Keratinocyte (primary cell): Measurements from ENCODE around the gene CUL4A. TPM values are rescaled to one million over a fixed set of nuclear protein-coding genes. Genes with fewer than 3 reads are reported as not detected.
"Not testable (repeated sequence)": the region's sequence is repeated elsewhere in the genome, so short reads cannot be mapped to it uniquely, and the experiment has no call there.

Source experiments
- DNase-seq: peaks from one replicate; pipeline ENCODE4 v3.0.0-alpha.2; 2011; ENCODE audit warnings: low read depth, missing footprints, low spot score
- FAIRE-seq: peaks from 2 replicates; lab custom pipeline; 2011; peaks lifted over from hg19 to GRCh38; lab: Jason Lieb, UNC
- H2AFZ ChIP-seq: 2 replicates; pipeline ENCODE4 v1.6.0; 2012; ENCODE audit warnings: low read length, control low read depth, inconsistent platforms; ENCODE audit not compliant: control insufficient read depth
- H3K27ac ChIP-seq: 2 replicates; pipeline ENCODE4 v1.5.1; 2011; ENCODE audit warnings: low read length; ENCODE audit not compliant: control insufficient read depth, insufficient read depth
- H3K27me3 ChIP-seq: 3 replicates; pipeline ENCODE4 v1.6.0; 2011; ENCODE audit warnings: low read length; ENCODE audit not compliant: control insufficient read depth, insufficient read depth; ENCODE audit errors: extremely low read depth
- H3K36me3 ChIP-seq, 2 experiments: 2 replicates in 1 of 2; 3 replicates in 1 of 2; pipeline ENCODE4 v1.5.1; 2011; ENCODE audit warnings: low read length in 2 of 2, mild to moderate bottlenecking in 1 of 2; ENCODE audit not compliant: control insufficient read depth in 2 of 2, insufficient read depth in 2 of 2; ENCODE audit errors: extremely low read depth in 1 of 2
- H3K4me1 ChIP-seq: 3 replicates; pipeline ENCODE4 v1.5.1; 2011; ENCODE audit warnings: low read length; ENCODE audit not compliant: control insufficient read depth, insufficient read depth; ENCODE audit errors: extremely low read depth
- H3K4me2 ChIP-seq: 3 replicates; pipeline ENCODE4 v1.6.0; 2011; ENCODE audit warnings: low read depth, low read length; ENCODE audit not compliant: control insufficient read depth, insufficient read depth; ENCODE audit errors: extremely low read depth
- H3K4me3 ChIP-seq, 3 experiments: fragments of 200-600 bp in 1 of 3; sonication (generic) in 1 of 3; 2 replicates in 2 of 3; 3 replicates in 1 of 3; pipeline ENCODE4 v1.5.1; 2011 to 2016; ENCODE audit warnings: low read length in 3 of 3, mild to moderate bottlenecking in 3 of 3, control low read depth in 2 of 3, inconsistent platforms in 1 of 3, low read depth in 1 of 3, mixed read lengths in 1 of 3, mixed run types in 1 of 3, moderate library complexity in 1 of 3; ENCODE audit not compliant: control insufficient read depth in 2 of 3, insufficient read depth in 2 of 3; ENCODE audit errors: extremely low read depth in 1 of 3
- H3K79me2 ChIP-seq: 2 replicates; pipeline ENCODE4 v1.6.0; 2012; ENCODE audit warnings: low read length; ENCODE audit not compliant: control insufficient read depth, insufficient read depth
- H3K9ac ChIP-seq: 3 replicates; pipeline ENCODE4 v1.6.0; 2011; ENCODE audit warnings: low read length; ENCODE audit not compliant: control insufficient read depth, insufficient read depth; ENCODE audit errors: extremely low read depth
- H3K9me1 ChIP-seq: 3 replicates; pipeline ENCODE4 v1.6.0; 2011; ENCODE audit warnings: low read length; ENCODE audit not compliant: control insufficient read depth, insufficient read depth; ENCODE audit errors: extremely low read depth
- H3K9me3 ChIP-seq: 2 replicates; pipeline ENCODE4 v1.5.1; 2012; ENCODE audit warnings: low read depth, low read length; ENCODE audit not compliant: control insufficient read depth
- H4K20me1 ChIP-seq: 3 replicates; pipeline ENCODE4 v1.6.0; 2011; ENCODE audit warnings: low read length; ENCODE audit not compliant: control insufficient read depth, insufficient read depth; ENCODE audit errors: extremely low read depth
- EZH2 ChIP-seq: IDR thresholded peaks from one replicate; pipeline ENCODE4 v1.6.1; 2012; ENCODE audit warnings: inconsistent platforms, mild to moderate bottlenecking, low read length, moderate library complexity
- dilution Hi-C: fragments of 300-500 bp; cut with MboI; formaldehyde crosslinking; loops from one replicate; pipeline ENCODE4 v1.7.0; 2020; ENCODE audit warnings: low sequenced_read_pairs; ENCODE audit not compliant: extremely low pct_ligation_motif_present
- polyA plus RNA-seq, 5 experiments: library from polyadenylated mRNA; depleted of rRNA in 3 of 5; stranded (reverse) in 3 of 5; stranded (forward) in 1 of 5; unstranded in 1 of 5; fragments of >200 nt; gene quantifications; 1 replicate in 1 of 5; 2 replicates in 3 of 5; 3 replicates in 1 of 5; pipeline versions ENCODE4 v1.2.1 to v1.2.3, GENCODE V29; 2011 to 2012; ENCODE audit warnings: missing spikeins in 2 of 5, low read depth in 1 of 5, low replicate concordance in 1 of 5
- TF ChIP-seq, protein P1 (sequence below), 3 experiments: IDR thresholded peaks in 1 of 3; conservative IDR thresholded peaks in 1 of 3; optimal IDR thresholded peaks in 1 of 3; 2 replicates in 2 of 3; 3 replicates in 1 of 3; pipeline versions ENCODE3 to v1.5.1; 2011; ENCODE audit warnings: low read length in 3 of 3, mild to moderate bottlenecking in 3 of 3, moderate library complexity in 2 of 3, control low read depth in 1 of 3, inconsistent platforms in 1 of 3; ENCODE audit not compliant: insufficient read depth in 2 of 3; ENCODE audit errors: extremely low read depth in 1 of 3

The CUL4A gene
- polyA plus RNA-seq, 1 donor (not counting 4 experiments of a cell fraction or from before 2014, with no cell fraction given): 57.3 TPM

- Histone ChIP-seq H3K4me3 (no peak overlapping the region), H3K9ac (no peak overlapping the region), H3K79me2 (no peaks in the 10 kb centered on the region), H3K4me2 (no peak overlapping the region), H4K20me1 (no peaks in the 10 kb centered on the region), H3K36me3 (peaks cover 43 to 62% of the 10 kb centered on the region in 2 experiments), H3K9me3 (no peaks in the 10 kb centered on the region), H3K9me1 (no peaks in the 10 kb centered on the region), H3K27me3 (no peaks in the 10 kb centered on the region), H3K4me1 (no peaks in the 10 kb centered on the region), H3K27ac (no peak overlapping the region), H2AFZ (no peak overlapping the region)
- dilution Hi-C loops: no loop called here
- TF ChIP-seq EZH2: no peak
- TF ChIP-seq, protein P1, sequence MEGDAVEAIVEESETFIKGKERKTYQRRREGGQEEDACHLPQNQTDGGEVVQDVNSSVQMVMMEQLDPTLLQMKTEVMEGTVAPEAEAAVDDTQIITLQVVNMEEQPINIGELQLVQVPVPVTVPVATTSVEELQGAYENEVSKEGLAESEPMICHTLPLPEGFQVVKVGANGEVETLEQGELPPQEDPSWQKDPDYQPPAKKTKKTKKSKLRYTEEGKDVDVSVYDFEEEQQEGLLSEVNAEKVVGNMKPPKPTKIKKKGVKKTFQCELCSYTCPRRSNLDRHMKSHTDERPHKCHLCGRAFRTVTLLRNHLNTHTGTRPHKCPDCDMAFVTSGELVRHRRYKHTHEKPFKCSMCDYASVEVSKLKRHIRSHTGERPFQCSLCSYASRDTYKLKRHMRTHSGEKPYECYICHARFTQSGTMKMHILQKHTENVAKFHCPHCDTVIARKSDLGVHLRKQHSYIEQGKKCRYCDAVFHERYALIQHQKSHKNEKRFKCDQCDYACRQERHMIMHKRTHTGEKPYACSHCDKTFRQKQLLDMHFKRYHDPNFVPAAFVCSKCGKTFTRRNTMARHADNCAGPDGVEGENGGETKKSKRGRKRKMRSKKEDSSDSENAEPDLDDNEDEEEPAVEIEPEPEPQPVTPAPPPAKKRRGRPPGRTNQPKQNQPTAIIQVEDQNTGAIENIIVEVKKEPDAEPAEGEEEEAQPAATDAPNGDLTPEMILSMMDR (optimal IDR thresholded peaks at IDR 0.05 in 1 of 3, IDR thresholded peaks at IDR 0.05 in 1 of 3, conservative IDR thresholded peaks at IDR 0.05 in 1 of 3; ENCODE audit: extremely low read depth in 1 of 3, insufficient read depth in 2 of 3, low read length in 3 of 3): peak; percentile 30 to 38 (median 38)
- DNase-seq (no peak), FAIRE-seq (no peak)
These were observed 36.7 kb downstream of the CUL4A start for GRCh38 chr13:113245849-113246796.

- Histone ChIP-seq H3K9ac (no peak overlapping the region), H2AFZ (no peak overlapping the region), H3K79me2 (no peaks in the 10 kb centered on the region), H4K20me1 (no peaks in the 10 kb centered on the region), H3K9me3 (no peaks in the 10 kb centered on the region), H3K4me3 (no peak overlapping the region), H3K4me1 (no peaks in the 10 kb centered on the region), H3K4me2 (no peak overlapping the region), H3K9me1 (no peaks in the 10 kb centered on the region), H3K27ac (no peak overlapping the region), H3K36me3 (peaks cover 42 to 55% of the 10 kb centered on the region in 2 experiments), H3K27me3 (no peaks in the 10 kb centered on the region)
- TF ChIP-seq, protein P1 (optimal IDR thresholded peaks at IDR 0.05 in 1 of 3, IDR thresholded peaks at IDR 0.05 in 1 of 3, conservative IDR thresholded peaks at IDR 0.05 in 1 of 3; ENCODE audit: extremely low read depth in 1 of 3, insufficient read depth in 2 of 3, low read length in 3 of 3): no peak
- TF ChIP-seq EZH2: no peak
- DNase-seq (no peak), FAIRE-seq (no peak)
- dilution Hi-C loops: no loop called here
These were observed 43.2 kb downstream of the CUL4A start for GRCh38 chr13:113252516-113253095.

- H3K79me2 ChIP-seq, H3K4me3 ChIP-seq, H3K27ac ChIP-seq, DNase-seq, H3K27me3 ChIP-seq, FAIRE-seq, H3K4me2 ChIP-seq, dilution Hi-C loops, H3K9me3 ChIP-seq, H3K9ac ChIP-seq, H3K4me1 ChIP-seq, H2AFZ ChIP-seq, H3K9me1 ChIP-seq, H4K20me1 ChIP-seq: not testable (repeated sequence)
- H3K36me3 ChIP-seq: peaks cover 24 to 36% of the 10 kb centered on the region in 2 experiments
These were observed 48.5 kb downstream of the CUL4A start for GRCh38 chr13:113257908-113258307.
